NCI-H446 (cell line): Measurements from ENCODE around the gene TCF4.

Source experiments
- DNase-seq, 2 experiments: peaks; one replicate each; lab custom pipeline; 2025; lab: John Stamatoyannopoulos, UW

Gene TCF4

DNA sequence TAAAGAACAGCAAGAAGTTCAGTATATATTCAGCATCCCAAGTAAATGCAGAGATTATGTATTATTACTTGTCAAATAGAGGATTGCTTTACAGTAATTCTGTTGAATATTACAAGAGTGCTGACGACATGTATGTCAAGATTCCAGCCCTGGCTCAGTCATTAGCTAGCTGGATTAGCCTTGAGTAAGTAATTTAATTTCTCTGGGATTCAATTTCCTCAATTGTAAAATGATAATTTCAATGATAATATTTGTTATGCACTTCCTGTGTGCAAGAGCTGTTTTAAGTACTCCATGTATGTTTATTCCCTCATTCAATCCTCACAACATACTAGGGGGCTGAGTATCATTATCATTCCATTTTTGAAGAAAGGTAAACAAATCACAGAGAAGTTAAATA is 44.0 kb downstream of the TCF4 start:
- DNase-seq = no peak

DNA sequence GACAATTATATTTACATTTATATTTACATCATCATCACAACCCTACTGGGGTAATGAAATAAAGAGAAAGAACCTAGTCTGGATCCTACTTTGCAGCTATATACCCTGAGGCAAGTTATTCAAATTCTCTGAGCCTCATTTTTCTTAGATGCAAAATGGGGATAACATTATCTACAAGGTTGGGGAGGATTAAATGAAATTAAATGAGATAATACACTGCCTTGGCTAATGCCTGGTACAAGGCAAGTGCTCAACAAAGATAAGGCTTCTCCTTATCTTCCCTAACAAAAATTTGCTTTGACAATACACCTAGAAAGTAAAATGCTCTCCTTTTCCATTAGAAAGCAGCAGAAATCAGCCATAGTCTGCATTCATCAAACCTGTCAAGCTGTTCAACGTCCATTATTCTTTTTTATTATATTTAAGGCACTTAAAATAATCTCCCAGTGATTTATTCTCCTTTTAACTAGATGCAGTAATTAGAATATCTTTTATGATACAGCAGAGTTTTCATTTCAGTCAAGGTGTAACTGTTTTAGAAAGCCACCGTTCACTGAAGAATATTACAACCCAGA is 44.8 kb downstream of the TCF4 start:
- no peak for DNase-seq

DNA sequence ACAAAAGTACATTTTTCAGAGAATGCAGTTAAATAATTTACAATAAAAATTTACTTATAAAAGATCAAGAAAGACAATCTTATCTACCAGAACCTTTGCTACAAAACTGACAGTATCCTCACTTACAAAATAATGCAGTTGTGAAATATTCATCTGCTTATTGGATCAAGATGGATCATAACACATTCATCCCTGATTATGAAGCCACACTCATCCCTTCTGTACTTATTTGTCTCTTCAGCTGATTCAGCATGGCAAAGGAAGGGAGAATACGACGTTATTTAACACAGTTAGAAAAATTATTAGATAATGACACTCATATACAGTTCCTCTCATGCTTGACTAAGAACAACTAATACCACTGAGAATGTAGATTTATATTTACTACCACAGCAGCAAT is 46.4 kb downstream of the TCF4 start:
- no peak for DNase-seq

DNA sequence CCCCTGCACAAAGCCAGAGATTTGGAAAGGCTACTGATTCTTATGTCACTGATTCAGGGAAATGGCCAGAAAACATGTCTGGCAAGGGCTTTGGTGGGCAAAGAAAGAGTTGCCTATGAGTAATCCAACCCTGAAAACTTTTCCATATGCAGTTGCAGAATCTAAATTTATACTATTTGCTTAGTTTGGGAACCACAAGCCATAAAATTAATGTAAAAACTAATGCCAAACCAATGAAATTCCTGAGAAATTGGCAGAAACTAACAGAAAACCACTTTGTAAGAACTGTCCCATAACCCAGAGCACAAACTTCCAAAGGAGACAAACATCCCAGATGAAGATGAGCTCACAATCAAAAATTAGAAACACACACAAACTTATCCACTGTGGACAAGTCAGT is 48.8 kb downstream of the TCF4 start:
- DNase-seq = no peak

DNA sequence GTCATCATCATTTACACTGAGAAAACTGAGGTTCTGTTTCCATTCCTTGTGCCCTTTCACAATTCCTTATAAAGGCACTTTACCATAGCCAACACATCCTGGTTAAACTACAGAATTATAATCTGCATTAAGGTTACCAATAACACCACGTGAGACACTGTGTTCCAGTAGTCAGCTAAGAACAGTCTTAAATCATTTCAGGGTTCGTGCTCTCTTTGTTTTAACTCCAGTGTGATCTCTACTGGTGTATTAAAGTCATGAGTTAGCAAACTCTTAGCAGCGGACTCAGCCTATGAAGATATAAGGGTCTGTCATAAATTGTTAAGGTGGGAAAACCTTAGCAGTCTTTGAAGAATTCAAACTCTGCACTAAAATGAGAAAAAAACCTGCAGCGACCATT is 53.0 kb downstream of the TCF4 start:
- no peak for DNase-seq

DNA sequence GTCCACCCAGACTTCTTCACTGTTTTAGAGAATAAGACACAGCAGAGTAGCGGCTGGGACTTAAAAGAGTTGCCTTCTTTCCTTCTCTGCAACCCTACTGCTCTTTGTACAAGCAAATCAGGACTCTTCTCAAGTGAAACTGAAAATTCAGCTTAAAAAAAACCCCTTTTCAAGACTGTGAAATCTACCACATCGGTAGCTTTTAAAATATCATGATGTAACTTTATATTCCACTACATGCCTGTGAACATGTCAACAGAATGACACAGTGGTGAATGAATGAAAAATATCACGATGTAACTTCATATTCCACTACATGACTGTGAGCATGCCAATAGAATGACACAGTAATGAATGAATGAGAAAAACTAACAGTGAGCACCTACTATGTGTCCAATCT is 53.4 kb downstream of the TCF4 start:
- DNase-seq = no peak

DNA sequence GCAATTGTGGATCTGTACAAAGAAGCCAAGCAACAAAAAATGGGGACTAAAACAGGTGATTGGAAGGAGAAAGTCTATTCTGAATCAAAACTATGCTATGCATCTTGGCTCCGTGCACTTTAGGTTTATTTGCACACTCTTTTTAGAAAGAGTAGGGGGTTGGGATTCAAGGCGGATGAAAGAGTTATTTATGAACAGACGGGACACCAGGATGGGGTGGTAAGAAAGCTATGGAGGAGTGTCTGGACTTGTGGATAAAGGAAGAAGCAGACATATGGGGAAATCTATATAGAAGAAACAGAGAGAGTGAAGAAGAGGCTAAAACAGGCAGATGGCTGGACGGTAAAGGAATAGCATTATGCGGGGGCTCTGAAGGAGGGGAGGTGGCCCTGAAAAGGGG is 57.8 kb downstream of the TCF4 start:
- DNase-seq = no peak

DNA sequence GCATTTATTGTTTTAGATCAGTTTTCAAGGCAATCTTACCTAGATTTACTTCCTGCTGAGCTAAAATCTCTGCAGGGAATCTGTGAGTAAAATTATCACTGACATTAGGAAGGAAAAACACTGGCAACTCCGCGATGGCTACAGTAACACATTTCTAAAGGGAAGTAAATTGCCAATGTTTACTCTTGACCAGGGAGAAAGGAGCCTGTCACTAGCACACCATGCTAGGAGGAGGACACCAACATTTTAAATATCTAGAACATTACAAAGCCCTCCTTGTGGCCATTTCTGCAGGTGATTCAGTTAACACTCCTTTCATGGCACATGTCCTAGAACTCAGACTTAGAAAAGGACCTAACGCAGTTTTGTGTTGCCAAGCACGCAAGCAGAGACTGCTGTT is 58.4 kb downstream of the TCF4 start:
- DNase-seq = no peak

DNA sequence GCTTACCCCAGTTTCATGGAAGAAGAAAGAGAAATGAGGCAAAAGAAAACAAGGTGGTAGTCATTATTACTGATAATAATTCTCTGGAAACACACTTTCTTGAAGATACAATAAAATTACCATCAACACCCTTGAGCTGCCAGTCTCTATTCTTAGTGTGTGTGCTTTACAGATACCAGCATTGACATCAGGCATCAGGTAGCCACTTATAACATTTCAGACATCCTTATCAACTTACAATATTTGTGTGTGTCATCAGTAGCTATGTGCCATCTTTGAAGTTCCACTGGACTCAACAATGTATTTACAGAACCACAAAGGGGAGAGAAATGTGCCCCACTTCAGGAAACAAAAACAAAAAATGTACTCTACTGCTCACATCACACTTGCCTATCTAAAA is 62.1 kb downstream of the TCF4 start:
- no peak for DNase-seq

DNA sequence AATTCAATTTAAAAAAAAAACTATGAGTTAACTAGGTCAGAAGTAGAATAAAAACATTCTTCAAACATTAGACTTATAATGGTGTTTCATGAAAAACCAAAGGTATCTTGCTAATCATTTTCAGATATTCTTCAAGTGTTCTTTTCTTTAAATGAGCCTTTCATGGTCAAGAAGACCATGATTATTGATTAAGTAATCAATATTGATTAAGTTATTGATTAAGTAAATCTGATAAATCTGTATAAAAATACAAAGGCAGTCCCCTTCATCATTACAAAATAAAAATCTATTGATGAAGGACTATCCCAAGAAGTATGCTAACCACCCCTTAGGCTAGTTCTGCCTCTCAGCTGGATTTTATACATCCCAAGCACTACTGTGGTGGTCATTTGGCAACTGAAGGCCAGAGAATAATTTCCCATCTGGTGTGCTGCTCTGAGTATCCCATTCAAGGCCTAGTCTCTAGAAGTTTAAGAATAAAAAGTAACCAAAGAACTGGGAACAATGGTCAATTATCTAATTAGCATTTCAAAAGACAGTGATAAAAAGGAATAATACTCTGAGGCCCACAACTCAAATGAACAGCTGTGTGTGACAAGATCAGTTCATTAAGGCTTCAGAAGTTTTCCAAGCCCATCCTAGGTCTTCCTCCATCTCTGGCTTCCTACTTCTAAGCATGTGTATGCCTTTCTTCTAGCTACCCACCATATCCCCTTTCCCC is 63.5 kb downstream of the TCF4 start:
- DNase-seq = no peak

DNA sequence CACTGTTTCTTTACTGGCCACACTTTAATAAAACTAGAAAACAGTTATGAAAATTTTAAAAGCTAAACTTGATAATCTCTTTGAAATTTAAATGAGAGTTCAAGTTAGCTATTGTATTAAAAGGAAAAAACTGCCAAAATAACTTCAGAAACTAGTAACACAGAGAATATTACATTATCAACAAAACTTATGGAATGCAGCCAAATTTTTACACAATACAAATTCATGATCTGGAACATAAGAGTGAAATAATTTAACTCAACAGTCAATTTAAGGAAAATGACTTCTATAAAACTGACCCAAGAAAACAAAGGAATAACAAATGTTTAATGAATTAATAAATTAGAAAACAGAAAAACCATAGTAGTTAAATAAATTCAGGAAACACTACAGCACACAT is 65.0 kb downstream of the TCF4 start:
- DNase-seq = no peak

DNA sequence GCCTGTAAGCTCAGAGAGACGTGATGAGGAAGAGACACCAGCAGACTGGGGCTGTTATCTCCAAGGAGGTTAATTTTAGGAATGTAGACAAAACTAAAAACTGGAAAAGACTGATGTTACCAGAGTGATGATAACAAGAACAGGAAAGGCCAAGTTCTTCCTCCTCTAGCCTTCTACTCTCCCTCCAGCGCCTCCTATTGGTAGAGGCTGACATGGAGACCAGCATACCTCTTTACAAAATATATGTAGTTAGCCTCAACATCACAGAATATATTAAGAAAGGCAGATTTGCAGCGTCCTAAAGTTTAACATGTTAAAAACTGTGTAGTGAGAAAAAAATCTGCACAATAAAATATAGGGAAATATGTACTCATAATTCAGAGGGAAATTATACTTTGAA is 66.0 kb downstream of the TCF4 start:
- no peak for DNase-seq

DNA sequence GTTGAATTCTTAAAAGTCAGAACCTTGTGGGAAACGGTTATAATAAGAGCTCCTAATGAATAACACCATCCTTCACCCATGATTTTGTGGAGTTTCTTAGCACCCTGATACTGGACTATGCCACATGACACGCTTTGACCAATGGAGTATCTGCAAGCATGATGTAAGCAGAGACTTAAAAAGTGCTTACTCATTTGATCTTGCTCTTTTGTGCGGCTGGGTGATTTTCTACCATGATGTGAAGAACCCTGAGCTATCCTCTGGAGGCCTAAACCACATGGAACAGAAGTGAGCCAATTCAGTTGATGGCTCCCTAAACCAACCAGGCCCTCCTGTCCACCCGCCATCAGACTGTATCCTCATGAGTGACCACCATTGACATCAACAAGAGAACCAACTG is 70.9 kb downstream of the TCF4 start:
- no peak for DNase-seq

DNA sequence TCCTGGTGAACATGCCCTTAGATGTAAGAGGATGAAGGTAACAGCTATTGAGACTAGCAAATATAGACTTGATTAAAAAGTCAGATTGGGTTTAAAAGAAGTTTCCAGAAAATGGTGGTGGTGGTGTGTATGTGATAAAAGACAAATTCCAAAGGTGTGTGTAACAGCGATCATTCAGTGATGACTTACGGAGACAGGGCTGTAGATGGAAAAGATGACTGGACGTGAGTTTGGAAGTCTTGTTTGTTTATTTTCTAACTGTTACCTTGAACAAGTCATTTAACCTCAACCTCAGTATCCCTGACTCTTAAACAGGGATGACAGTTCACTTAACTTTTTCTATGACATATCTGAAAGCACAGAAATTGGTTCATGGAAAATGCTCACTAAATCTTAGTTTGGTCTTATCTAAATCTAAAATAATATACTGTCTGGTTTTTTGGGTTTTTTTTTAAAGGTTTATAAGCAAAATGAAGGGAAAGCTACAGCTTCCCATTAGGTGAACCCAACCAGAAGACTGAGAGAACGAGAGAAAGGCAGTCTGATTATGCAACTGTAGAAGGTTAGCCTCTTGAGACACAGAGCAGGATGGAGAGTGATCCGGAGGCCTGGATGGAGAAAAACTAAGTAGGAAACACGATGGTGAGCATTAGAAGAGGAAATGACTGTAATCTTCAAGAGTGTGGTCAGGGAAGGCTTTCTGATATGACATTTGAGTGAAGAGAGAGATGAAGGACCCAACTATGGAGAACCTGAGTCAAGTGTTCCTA is 71.9 kb downstream of the TCF4 start:
- DNase-seq = no peak

DNA sequence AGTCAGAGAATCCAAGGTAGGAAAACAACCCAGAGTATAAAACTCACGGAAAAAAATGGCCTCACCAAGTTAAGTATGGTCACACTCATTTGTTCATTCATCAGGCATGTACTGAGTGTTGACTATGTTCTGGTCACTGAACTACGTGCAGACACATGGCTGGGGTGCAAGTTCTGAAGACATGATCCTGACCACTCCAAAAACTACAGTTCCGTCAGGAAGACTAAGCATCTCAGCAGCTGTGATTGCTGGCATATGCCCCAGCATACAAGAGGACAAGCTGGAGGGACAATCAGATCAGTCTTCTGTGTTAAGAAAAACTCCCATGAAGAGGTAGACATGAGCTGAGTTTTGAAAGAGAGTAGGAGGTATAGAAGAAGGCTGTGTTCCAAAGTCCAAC is 72.8 kb downstream of the TCF4 start:
- DNase-seq = peak in 1 of 2 experiments; percentile 40

DNA sequence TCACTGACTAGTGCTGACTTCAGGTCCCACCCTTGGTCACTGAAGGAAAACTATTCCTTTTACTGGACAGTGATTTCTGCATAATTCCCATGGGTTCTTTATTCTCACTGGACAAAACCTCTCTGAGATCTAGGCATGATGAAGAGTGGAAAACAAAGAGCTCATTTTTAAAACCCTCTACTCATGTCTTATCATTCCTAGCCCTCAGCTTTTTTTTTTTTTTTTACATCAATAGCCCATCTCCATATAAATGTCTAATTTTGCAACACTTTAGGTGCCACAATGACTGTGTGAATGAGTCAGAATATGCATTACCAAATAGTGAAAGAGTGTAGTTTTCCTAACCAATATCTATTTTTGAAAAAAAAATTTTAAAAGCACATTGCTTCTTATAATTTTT is 74.8 kb downstream of the TCF4 start:
- DNase-seq = no peak

DNA sequence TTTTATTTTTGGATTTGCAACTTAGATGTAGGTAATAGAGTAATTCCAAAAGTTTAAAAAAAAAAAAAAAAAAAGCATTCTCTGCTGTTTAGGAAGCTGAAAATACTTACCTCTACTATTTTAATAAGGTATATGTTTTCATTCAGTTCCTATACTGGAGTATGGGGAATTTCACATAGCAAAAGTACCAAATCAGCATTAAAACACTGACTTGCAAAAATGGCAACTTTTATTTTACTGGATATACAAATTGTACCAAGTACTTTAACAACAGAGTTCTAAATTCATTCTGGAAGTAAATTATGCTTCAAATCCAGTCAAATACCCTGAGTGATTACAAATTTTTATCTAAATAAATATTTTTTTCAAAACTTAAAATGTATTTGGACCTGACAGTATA is 76.7 kb downstream of the TCF4 start:
- no peak for DNase-seq

DNA sequence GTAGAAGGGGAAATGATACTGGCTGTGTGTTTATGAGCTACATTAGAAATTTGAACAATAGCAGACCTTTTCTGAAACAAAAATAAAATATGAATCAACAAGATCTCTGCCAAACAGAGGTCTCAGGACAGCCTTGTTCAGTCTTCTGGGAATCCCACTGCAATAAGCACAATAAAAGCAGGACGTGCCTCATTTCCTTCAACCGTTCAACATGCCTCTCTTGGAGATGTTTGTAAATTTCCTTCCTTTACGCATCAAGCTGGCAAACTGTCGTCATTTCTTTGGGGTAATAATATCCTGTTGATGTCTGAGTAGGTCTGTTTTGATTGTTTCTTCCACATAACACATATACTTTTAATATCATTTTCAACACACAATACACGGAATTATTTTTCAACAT is 77.2 kb downstream of the TCF4 start:
- no peak for DNase-seq

DNA sequence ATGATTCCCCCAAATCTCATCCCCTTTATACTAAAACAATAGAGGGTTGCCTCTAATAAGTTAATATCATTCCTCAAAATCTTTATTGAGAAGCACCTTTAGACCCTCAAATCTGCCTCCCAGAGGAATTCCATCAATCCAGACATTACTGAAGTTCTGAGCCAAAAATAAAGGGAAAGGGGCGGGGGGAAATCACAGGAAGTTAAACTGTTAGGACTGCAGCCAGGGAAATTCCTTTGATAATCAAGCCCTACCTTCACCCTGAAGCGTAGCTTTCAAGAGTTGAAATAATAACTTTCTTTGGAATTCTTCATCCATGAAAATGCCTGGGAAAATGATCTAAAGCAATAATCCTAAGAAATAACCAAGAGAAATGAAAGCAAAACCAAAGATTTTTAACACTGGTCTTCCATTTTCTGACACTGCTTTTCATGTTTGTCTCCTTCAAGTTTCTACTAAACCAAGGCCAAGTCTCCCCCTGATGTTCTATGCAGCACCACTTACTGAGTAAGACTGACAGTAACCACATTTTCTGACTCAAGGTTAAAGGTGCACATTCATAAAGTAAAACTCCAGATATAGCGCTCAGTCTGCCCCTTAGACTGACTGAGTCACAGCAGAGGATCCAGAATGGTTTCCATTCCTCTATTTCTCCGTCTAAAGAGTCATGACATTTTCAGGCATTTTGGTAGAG is 78.2 kb downstream of the TCF4 start:
- DNase-seq = no peak

DNA sequence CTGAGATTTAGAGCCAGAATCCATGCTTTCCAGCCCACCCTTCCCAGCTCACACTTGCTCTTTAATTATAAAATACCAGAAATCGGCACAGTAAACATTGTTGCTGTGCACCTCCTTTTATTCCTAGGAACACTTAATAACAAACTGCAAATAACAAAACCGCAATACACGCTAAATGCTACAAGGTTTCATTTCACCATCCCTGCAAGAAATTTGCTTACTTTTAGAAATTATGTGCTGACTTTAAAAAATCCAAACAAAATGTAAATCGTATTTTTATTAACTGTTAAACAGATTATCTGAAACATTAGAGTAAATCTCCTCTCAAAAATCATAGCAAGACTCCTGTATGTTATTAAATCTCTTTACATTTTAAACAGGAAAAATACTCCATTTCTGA is 79.3 kb downstream of the TCF4 start:
- DNase-seq = no peak

DNA sequence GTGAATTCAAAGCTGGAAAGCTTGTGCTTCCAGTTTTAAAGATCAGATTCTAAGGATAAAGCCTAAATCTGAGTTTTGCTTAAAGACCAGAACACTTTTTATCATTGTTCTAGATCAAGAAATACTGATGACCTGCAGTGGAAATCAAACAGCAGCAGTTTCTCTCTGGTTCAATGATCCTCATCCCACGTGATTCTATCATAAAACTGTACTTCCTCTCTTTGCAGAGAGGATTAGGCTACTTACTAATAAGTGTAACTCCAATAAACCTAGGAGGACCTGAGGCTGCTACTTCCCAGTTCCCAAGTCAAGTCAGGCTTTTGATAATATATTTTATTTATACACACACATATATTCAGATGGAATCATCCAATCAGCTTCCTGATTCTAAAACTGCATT is 81.9 kb downstream of the TCF4 start:
- DNase-seq = no peak

DNA sequence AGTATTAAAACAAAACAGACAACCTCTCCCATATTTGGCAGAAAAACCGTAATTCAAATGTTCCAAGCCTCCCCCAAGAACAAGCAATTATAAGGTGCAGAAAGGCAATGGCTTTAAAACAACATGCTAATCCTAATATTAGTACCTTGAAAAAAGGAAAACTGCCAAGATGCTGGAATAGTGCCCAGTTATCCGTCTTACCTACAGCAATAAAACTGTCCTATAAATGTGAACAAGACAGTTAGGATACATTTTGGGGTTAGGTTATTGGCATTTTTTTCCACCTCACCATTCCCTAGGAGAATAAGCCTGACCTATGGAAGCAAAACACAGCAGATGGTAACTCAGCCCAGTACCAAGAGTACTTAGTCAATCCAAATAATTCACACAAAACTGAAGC is 83.2 kb downstream of the TCF4 start:
- DNase-seq = no peak
